Measurements from ENCODE around the gene ANKMY1. TPM values are rescaled to one million over a fixed set of nuclear protein-coding genes. Genes with fewer than 3 reads are reported as not detected.
A peak's percentile ranks its signal among the peaks of the same experiment; 100 is the strongest.

The ANKMY1 gene
- total and polyA plus RNA-seq, 2 of the 13 experiments (the other 11 are each of a cell fraction or from before 2014, with no cell fraction given) = 11.7 to 18.8 TPM

DNA sequence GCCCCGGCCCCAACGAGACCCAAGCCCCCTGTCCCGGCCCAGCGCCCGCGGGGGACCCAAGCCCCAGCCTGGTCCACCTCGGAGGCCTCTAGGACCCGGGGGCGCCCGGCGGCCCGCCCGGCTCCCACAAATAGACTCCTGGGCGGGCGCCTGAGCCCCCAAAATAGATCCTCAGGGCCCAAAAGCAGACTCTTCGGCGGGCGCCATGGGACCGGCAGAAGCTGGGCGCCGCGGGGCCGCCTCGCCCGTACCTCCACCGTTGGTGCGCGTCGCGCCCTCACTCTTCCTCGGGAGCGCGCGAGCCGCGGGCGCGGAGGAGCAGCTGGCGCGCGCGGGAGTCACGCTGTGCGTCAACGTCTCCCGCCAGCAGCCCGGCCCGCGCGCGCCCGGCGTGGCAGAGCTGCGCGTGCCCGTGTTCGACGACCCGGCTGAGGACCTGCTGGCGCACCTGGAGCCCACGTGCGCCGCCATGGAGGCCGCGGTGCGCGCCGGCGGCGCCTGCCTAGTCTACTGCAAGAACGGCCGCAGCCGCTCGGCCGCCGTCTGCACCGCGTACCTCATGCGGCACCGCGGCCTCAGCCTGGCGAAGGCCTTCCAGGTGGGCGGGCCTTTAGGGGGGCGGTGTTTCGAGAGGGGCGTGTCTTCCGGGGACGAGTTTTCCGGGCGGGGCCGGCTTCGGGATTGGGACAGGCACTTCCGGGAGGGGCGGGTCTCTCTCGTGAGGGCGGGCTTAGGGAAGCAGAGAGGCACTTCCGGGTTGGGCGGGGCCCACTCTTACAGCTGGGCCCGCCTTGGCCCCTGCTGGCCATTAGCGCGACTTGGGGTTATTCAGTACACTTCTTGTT, 2.9 kb upstream of the ANKMY1 start (continued):
- TF ChIP-seq POGZ (CRISPR knock-in tag; IDR thresholded peaks at IDR 0.05) (peak; percentile 69), SUZ12 (IDR thresholded peaks at IDR 0.05; ENCODE audit: low read depth, low read length) (no peak), SOX13 (IDR thresholded peaks at IDR 0.05) (0 out of 2 replicates have a peak, but pooled peaks have one; percentile 9), SOX13 (CRISPR knock-in tag; conservative IDR thresholded peaks at IDR 0.05 in 1 of 2, IDR thresholded peaks at IDR 0.05 in 1 of 2) (0 out of 4 replicates have a peak, but pooled peaks of 1 of the 2 experiments have one; percentile 2), HMG20A (CRISPR knock-in tag; IDR thresholded peaks at IDR 0.05; ENCODE audit: borderline replicate concordance) (no peak), KLF6 (CRISPR knock-in tag; IDR thresholded peaks at IDR 0.05) (peak; percentile 93), CENPT (CRISPR knock-in tag; IDR thresholded peaks at IDR 0.05; ENCODE audit: low read depth) (peak; percentile 89; the same call in 1 of the 2 replicates)
- TF ChIP-seq, protein P1, sequence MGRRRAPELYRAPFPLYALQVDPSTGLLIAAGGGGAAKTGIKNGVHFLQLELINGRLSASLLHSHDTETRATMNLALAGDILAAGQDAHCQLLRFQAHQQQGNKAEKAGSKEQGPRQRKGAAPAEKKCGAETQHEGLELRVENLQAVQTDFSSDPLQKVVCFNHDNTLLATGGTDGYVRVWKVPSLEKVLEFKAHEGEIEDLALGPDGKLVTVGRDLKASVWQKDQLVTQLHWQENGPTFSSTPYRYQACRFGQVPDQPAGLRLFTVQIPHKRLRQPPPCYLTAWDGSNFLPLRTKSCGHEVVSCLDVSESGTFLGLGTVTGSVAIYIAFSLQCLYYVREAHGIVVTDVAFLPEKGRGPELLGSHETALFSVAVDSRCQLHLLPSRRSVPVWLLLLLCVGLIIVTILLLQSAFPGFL (CRISPR knock-in tag; IDR thresholded peaks at IDR 0.05) = no peak
- TF ChIP-seq, protein P2, sequence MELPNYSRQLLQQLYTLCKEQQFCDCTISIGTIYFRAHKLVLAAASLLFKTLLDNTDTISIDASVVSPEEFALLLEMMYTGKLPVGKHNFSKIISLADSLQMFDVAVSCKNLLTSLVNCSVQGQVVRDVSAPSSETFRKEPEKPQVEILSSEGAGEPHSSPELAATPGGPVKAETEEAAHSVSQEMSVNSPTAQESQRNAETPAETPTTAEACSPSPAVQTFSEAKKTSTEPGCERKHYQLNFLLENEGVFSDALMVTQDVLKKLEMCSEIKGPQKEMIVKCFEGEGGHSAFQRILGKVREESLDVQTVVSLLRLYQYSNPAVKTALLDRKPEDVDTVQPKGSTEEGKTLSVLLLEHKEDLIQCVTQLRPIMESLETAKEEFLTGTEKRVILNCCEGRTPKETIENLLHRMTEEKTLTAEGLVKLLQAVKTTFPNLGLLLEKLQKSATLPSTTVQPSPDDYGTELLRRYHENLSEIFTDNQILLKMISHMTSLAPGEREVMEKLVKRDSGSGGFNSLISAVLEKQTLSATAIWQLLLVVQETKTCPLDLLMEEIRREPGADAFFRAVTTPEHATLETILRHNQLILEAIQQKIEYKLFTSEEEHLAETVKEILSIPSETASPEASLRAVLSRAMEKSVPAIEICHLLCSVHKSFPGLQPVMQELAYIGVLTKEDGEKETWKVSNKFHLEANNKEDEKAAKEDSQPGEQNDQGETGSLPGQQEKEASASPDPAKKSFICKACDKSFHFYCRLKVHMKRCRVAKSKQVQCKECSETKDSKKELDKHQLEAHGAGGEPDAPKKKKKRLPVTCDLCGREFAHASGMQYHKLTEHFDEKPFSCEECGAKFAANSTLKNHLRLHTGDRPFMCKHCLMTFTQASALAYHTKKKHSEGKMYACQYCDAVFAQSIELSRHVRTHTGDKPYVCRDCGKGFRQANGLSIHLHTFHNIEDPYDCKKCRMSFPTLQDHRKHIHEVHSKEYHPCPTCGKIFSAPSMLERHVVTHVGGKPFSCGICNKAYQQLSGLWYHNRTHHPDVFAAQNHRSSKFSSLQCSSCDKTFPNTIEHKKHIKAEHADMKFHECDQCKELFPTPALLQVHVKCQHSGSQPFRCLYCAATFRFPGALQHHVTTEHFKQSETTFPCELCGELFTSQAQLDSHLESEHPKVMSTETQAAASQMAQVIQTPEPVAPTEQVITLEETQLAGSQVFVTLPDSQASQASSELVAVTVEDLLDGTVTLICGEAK (IDR thresholded peaks at IDR 0.05) = peak; percentile 35; the same call in 1 of the 2 replicates
- TF ChIP-seq, protein P2 (CRISPR knock-in tag; IDR thresholded peaks at IDR 0.05) = peak; percentile 73; the same call in 1 of the 2 replicates
- TF ChIP-seq, protein P3, sequence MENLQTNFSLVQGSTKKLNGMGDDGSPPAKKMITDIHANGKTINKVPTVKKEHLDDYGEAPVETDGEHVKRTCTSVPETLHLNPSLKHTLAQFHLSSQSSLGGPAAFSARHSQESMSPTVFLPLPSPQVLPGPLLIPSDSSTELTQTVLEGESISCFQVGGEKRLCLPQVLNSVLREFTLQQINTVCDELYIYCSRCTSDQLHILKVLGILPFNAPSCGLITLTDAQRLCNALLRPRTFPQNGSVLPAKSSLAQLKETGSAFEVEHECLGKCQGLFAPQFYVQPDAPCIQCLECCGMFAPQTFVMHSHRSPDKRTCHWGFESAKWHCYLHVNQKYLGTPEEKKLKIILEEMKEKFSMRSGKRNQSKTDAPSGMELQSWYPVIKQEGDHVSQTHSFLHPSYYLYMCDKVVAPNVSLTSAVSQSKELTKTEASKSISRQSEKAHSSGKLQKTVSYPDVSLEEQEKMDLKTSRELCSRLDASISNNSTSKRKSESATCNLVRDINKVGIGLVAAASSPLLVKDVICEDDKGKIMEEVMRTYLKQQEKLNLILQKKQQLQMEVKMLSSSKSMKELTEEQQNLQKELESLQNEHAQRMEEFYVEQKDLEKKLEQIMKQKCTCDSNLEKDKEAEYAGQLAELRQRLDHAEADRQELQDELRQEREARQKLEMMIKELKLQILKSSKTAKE (CRISPR knock-in tag; IDR thresholded peaks at IDR 0.05; ENCODE audit: borderline replicate concordance) = no peak
- TF ChIP-seq, protein P4, sequence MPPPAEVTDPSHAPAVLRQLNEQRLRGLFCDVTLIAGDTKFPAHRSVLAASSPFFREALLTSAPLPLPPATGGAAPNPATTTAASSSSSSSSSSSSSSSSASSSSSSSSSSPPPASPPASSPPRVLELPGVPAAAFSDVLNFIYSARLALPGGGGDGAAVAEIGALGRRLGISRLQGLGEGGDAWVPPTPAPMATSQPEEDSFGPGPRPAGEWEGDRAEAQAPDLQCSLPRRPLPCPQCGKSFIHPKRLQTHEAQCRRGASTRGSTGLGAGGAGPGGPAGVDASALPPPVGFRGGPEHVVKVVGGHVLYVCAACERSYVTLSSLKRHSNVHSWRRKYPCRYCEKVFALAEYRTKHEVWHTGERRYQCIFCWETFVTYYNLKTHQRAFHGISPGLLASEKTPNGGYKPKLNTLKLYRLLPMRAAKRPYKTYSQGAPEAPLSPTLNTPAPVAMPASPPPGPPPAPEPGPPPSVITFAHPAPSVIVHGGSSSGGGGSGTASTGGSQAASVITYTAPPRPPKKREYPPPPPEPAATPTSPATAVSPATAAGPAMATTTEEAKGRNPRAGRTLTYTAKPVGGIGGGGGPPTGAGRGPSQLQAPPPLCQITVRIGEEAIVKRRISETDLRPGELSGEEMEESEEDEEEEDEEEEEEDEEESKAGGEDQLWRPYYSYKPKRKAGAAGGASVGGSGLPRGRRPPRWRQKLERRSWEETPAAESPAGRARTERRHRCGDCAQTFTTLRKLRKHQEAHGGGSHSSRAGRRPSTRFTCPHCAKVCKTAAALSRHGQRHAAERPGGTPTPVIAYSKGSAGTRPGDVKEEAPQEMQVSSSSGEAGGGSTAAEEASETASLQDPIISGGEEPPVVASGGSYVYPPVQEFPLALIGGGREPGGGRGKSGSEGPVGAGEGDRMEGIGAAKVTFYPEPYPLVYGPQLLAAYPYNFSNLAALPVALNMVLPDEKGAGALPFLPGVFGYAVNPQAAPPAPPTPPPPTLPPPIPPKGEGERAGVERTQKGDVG (CRISPR knock-in tag; IDR thresholded peaks at IDR 0.05; ENCODE audit: borderline replicate concordance) = no peak

Data from HepG2 (cell line).